Testis (tissue), 3 donors: ENCODE measurements around the gene MYLK. TPM values are rescaled to one million over a fixed set of nuclear protein-coding genes. Genes with fewer than 3 reads are reported as not detected.
"Not testable (repeated sequence)": the region's sequence is repeated elsewhere in the genome, so short reads cannot be mapped to it uniquely, and the experiment has no call there.

Experiments
- DNase-seq: peaks from one replicate; pipeline ENCODE4 v3.0.0-alpha.2; 2019
- H3K27ac ChIP-seq, 2 donors: fragments of 200-600 bp; sonication (generic); one replicate each; pipeline ENCODE4 v1.5.1; 2019
- H3K27me3 ChIP-seq: fragments of 200-600 bp; sonication (generic); one replicate; pipeline ENCODE4 v1.5.1; 2019
- H3K36me3 ChIP-seq: fragments of 200-600 bp; sonication (generic); one replicate; pipeline ENCODE4 v1.5.1; 2017; ENCODE audit warnings: low read depth; ENCODE audit errors: missing control alignments
- H3K4me1 ChIP-seq: fragments of 200-600 bp; sonication (generic); one replicate; pipeline ENCODE4 v1.5.1; 2019
- H3K4me3 ChIP-seq, 2 donors: fragments of 200-600 bp; sonication (generic); one replicate each; pipeline ENCODE4 v1.5.1; 2017 to 2019
- H3K9me3 ChIP-seq: fragments of 200-600 bp; sonication (generic); one replicate; pipeline ENCODE4 v1.5.1; 2017
- CTCF ChIP-seq, 3 experiments: fragments of 450-650 bp in 2 of 3; fragments of 200-600 bp in 1 of 3; sonication (generic) in 1 of 3; IDR thresholded peaks; one replicate each; pipeline ENCODE4 v1.5.1; 2016 to 2019; ENCODE audit warnings: antibody characterized with exemption in 3 of 3, mild to moderate bottlenecking in 2 of 3, moderate library complexity in 1 of 3
- POLR2A ChIP-seq: fragments of 450-650 bp; IDR thresholded peaks from one replicate; pipeline ENCODE4 v1.6.1; 2017; ENCODE audit warnings: antibody characterized with exemption, mild to moderate bottlenecking, moderate library complexity
- WGBS, 2 donors: methylation state at CpG; one replicate each; pipeline ENCODE4 v1.1.5; 2018; 5-methylcytosine and 5-hydroxymethylcytosine counted together
- intact Hi-C: fragments of 100-400 bp; cut with DNase I; formaldehyde crosslinking; loops from one replicate; pipeline ENCODE4 v1.15.1; 2023; ENCODE audit warnings: low total_unique reads
- polyA plus RNA-seq: library from polyadenylated mRNA; stranded (reverse); fragments of 350-450 nt; fragmentation: Illumina TruSeq; extraction: RNeasy Lipid Tissue Mini Kit (QIAGEN cat#74804); gene quantifications from one replicate; pipeline ENCODE4 v1.2.3, GENCODE V29; 2014; ENCODE audit warnings: low read depth, low replicate concordance; ENCODE audit not compliant: insufficient read depth
- total RNA-seq, 2 donors: library from RNA; depleted of rRNA; stranded (reverse); fragments of >200 nt; gene quantifications; one replicate each; pipeline ENCODE4 v1.2.3, GENCODE V29; 2016

The MYLK gene
- total and polyA plus RNA-seq, 3 donors from 2014 or later: 130 to 168 (median 151) TPM

- 74 to 76% methylated on average over 2 of the region's 2 CpGs for WGBS, 2 donors
- no peaks in the 10 kb centered on the region for H3K9me3 ChIP-seq
Measured at GRCh38 chr3:123907720-123908119, 23.6 kb upstream of the MYLK start.

GRCh38 chr3:123899300-123899865, 15.3 kb upstream of the MYLK start:
- Histone ChIP-seq H3K9me3 (no peaks in the 10 kb centered on the region), H3K36me3 (no peaks in the 10 kb centered on the region), H3K27ac (no peak overlapping the region), H3K4me1 (no peaks in the 10 kb centered on the region), H3K27me3 (no peaks in the 10 kb centered on the region), H3K4me3 (no peak overlapping the region)
- intact Hi-C loops: no loop called here
- 87 to 88% methylated on average over 5 of the region's 5 CpGs for WGBS, 2 donors
- TF ChIP-seq POLR2A (no peak), CTCF (IDR thresholded peaks at IDR 0.05) (no peak)
- DNase-seq: no peak

More at GRCh38 chr3:123907720-123908119, 23.6 kb upstream of the MYLK start:
- intact Hi-C loops: no loop called here
- H3K4me3 ChIP-seq: no peak overlapping the region
- TF ChIP-seq POLR2A: no peak
- no peak for TF ChIP-seq CTCF (IDR thresholded peaks at IDR 0.05)
- no peaks in the 10 kb centered on the region for H3K27me3 ChIP-seq
- no peaks in the 10 kb centered on the region for H3K36me3 ChIP-seq
- no peaks in the 10 kb centered on the region for H3K4me1 ChIP-seq
- H3K27ac ChIP-seq: no peak overlapping the region
- no peak for DNase-seq

- H3K27ac ChIP-seq: no peak overlapping the region
- 94 to 97% methylated on average over 1 of the region's 1 CpG for WGBS, 2 donors
- TF ChIP-seq CTCF (IDR thresholded peaks at IDR 0.05) (no peak), POLR2A (no peak)
- no peak for DNase-seq
- no peaks in the 10 kb centered on the region for H3K27me3 ChIP-seq
- H3K4me1 ChIP-seq: no peaks in the 10 kb centered on the region
- H3K36me3 ChIP-seq: no peaks in the 10 kb centered on the region
- H3K4me3 ChIP-seq: no peak overlapping the region
- intact Hi-C loops: no loop called here
- no peaks in the 10 kb centered on the region for H3K9me3 ChIP-seq
Measured at GRCh38 chr3:123893012-123893411, 8.9 kb upstream of the MYLK start.

GRCh38 chr3:123892195-123892594, 8.1 kb upstream of the MYLK start:
- TF ChIP-seq CTCF (IDR thresholded peaks at IDR 0.05) (no peak), POLR2A (no peak)
- no peak overlapping the region for H3K4me3 ChIP-seq

GRCh38 chr3:123890991-123891390, 6.9 kb upstream of the MYLK start:
- H3K4me3 ChIP-seq, H3K27me3 ChIP-seq, H3K36me3 ChIP-seq, H3K9me3 ChIP-seq, intact Hi-C loops, H3K4me1 ChIP-seq, DNase-seq, H3K27ac ChIP-seq: not testable (repeated sequence)
- WGBS, 2 donors: 54 to 58% methylated on average over 1 of the region's 1 CpG

More at GRCh38 chr3:123892195-123892594, 8.1 kb upstream of the MYLK start:
- no peak overlapping the region for H3K27ac ChIP-seq
- no peak for DNase-seq
- H3K27me3 ChIP-seq: no peaks in the 10 kb centered on the region
- intact Hi-C loops: no loop called here
- H3K4me1 ChIP-seq: no peaks in the 10 kb centered on the region
- H3K9me3 ChIP-seq: no peaks in the 10 kb centered on the region
- 0% methylated on average over 1 of the region's 1 CpG for WGBS, 2 donors
- no peaks in the 10 kb centered on the region for H3K36me3 ChIP-seq

GRCh38 chr3:123890162-123890561, 6.0 kb upstream of the MYLK start:
- H3K4me1 ChIP-seq, H3K9me3 ChIP-seq, H3K4me3 ChIP-seq, H3K27me3 ChIP-seq, DNase-seq, H3K36me3 ChIP-seq, intact Hi-C loops, H3K27ac ChIP-seq: not testable (repeated sequence)
- 92 to 93% methylated on average over 3 of the region's 3 CpGs for WGBS, 2 donors
